Aorta (tissue), 5 donors: ENCODE results near the gene ERMP1. TPM values are rescaled to one million over a fixed set of nuclear protein-coding genes. Genes with fewer than 3 reads are reported as not detected.
A peak's percentile ranks its signal among the peaks of the same experiment; 100 is the strongest.
"Not testable (repeated sequence)": the region's sequence is repeated elsewhere in the genome, so short reads cannot be mapped to it uniquely, and the experiment has no call there.

ENCODE experiments used
- ATAC-seq: fragments of 200-7000 bp; cut with Tn5 transposase; one replicate; pipeline ENCODE4 v1.9.1; 2022; ENCODE audit warnings: moderate library complexity; ENCODE audit not compliant: low FRiP score
- DNase-seq, 2 donors: peaks; one replicate each; pipeline ENCODE4 v3.0.0-alpha.2; 2020
- H3K27ac ChIP-seq, 2 donors: one replicate each; pipeline ENCODE4 v1.5.1; 2013; ENCODE audit warnings: low read length in 2 of 2, mild to moderate bottlenecking in 2 of 2, moderate library complexity in 2 of 2, control low read depth in 1 of 2, inconsistent platforms in 1 of 2, low read depth in 1 of 2
- H3K27me3 ChIP-seq, 2 donors: one replicate each; pipeline ENCODE4 v1.6.1; 2013; ENCODE audit warnings: control low read depth in 1 of 2, low read length in 1 of 2, mild to moderate bottlenecking in 1 of 2, moderate library complexity in 1 of 2; ENCODE audit not compliant: insufficient read depth in 2 of 2, control insufficient read depth in 1 of 2
- H3K36me3 ChIP-seq, 2 donors: one replicate each; pipeline ENCODE4 v1.6.1; 2013; ENCODE audit warnings: control low read depth in 1 of 2, low read length in 1 of 2, mild to moderate bottlenecking in 1 of 2; ENCODE audit not compliant: insufficient read depth in 2 of 2, control insufficient read depth in 1 of 2
- H3K4me1 ChIP-seq, 2 donors: one replicate each; pipeline ENCODE4 v1.6.1; 2013; ENCODE audit warnings: low read length in 2 of 2, control low read depth in 1 of 2, mild to moderate bottlenecking in 1 of 2, moderate library complexity in 1 of 2; ENCODE audit not compliant: insufficient read depth in 2 of 2, control insufficient read depth in 1 of 2
- H3K4me3 ChIP-seq, 2 donors: one replicate each; pipeline ENCODE4 v1.5.1; 2013; ENCODE audit warnings: low read length in 2 of 2, control low read depth in 1 of 2, mild to moderate bottlenecking in 1 of 2
- H3K9me3 ChIP-seq: one replicate; pipeline ENCODE4 v1.6.1; 2013; ENCODE audit warnings: mild to moderate bottlenecking, low read length; ENCODE audit not compliant: control insufficient read depth
- WGBS, 2 donors: extraction: QIAGEN DNeasy Blood & Tissue Kit; methylation state at CpG; one replicate each; pipeline ENCODE4 v1.1.7; 2013; 5-methylcytosine and 5-hydroxymethylcytosine counted together
- intact Hi-C, 2 donors: fragments of 100-400 bp; cut with DNase I; formaldehyde crosslinking; loops; one replicate each; pipeline versions ENCODE4 v1.14.2 to v1.15.0; 2022
- polyA plus RNA-seq, 2 donors: library from polyadenylated mRNA; stranded (reverse); fragments of 200-250 nt; gene quantifications; one replicate each; pipeline ENCODE4 v1.2.3, GENCODE V29; 2013
- total RNA-seq, 2 donors: library from RNA; stranded (reverse); fragmentation: NEBNext Ultra II Directional; extraction: Animal tissue kit (Norgen Biotek cat#: 25700); gene quantifications; one replicate each; pipeline ENCODE4 v1.2.1, GENCODE V29; 2021
- donor health status: healthy with polysubstance abuse.
- donor health status: Bipolar disorder and iron deficiency.
- donor health status: DM: no; HTN: no; CAD: no.
- donor health status: DM: no; HTN: no; CAD: no.
- donor health status: DM: yes; HTN: yes; CAD: no.

The ERMP1 gene
- total and polyA plus RNA-seq, 4 donors, result 2.5 to 11.2 (median 5.5) TPM

GRCh38 chr9:5786370-5787127 is 46.4 kb downstream of the ERMP1 start:
- WGBS, 2 donors, result 90 to 93% methylated on average over 6 of the region's 6 CpGs
- ATAC-seq (peak; percentile 50), DNase-seq (no peak)
- intact Hi-C loops, result no loop called here
- no peaks in the 10 kb centered on the region for H3K27me3 ChIP-seq
- peaks cover 4% of the 10 kb centered on the region for H3K9me3 ChIP-seq
- no peaks in the 10 kb centered on the region for H3K4me1 ChIP-seq
- H3K4me3 ChIP-seq, result no peak overlapping the region
- H3K36me3 ChIP-seq, result peaks cover 5 to 9% of the 10 kb centered on the region in 2 donors
- no peak overlapping the region for H3K27ac ChIP-seq

- DNase-seq, result no peak
- Histone ChIP-seq H3K27me3 (no peaks in the 10 kb centered on the region), H3K27ac (no peak overlapping the region), H3K9me3 (peaks cover 4% of the 10 kb centered on the region), H3K4me3 (no peak overlapping the region), H3K36me3 (peaks cover 5 to 11% of the 10 kb centered on the region in 2 donors), H3K4me1 (no peaks in the 10 kb centered on the region)
- ATAC-seq, result no peak
- intact Hi-C loops, result no loop called here
- WGBS, 2 donors, result 46 to 70% methylated on average over 4 of the region's 4 CpGs
These were observed 48.2 kb downstream of the ERMP1 start for GRCh38 chr9:5784526-5785315.

- Histone ChIP-seq H3K36me3 (peaks cover 5 to 11% of the 10 kb centered on the region in 2 donors), H3K27ac (no peak overlapping the region), H3K27me3 (no peaks in the 10 kb centered on the region), H3K9me3 (peaks cover 4% of the 10 kb centered on the region), H3K4me3 (no peak overlapping the region), H3K4me1 (no peaks in the 10 kb centered on the region)
- intact Hi-C loops, result no loop called here
- no peak for DNase-seq
- no peak for ATAC-seq
- 65 to 90% methylated on average over 1 of the region's 1 CpG for WGBS, 2 donors
These were observed 48.9 kb downstream of the ERMP1 start for GRCh38 chr9:5783982-5784381.

- H3K4me3 ChIP-seq, intact Hi-C loops, H3K9me3 ChIP-seq, H3K4me1 ChIP-seq, DNase-seq, ATAC-seq, H3K27me3 ChIP-seq, H3K27ac ChIP-seq: not testable (repeated sequence)
- 97 to 98% methylated on average over 3 of the region's 3 CpGs for WGBS, 2 donors
- peaks cover 5 to 13% of the 10 kb centered on the region in 2 donors for H3K36me3 ChIP-seq
These were observed 49.5 kb downstream of the ERMP1 start for GRCh38 chr9:5783420-5783819.

- DNase-seq, intact Hi-C loops, H3K36me3 ChIP-seq, H3K4me3 ChIP-seq, H3K27ac ChIP-seq, H3K27me3 ChIP-seq, H3K9me3 ChIP-seq, ATAC-seq, H3K4me1 ChIP-seq: not testable (repeated sequence)
- 97% methylated on average over 4 of the region's 4 CpGs for WGBS, 2 donors
These were observed 53.2 kb downstream of the ERMP1 start for GRCh38 chr9:5779705-5780218.

- no peak overlapping the region for H3K27ac ChIP-seq
- ATAC-seq (no peak), DNase-seq (no peak)
- no peaks in the 10 kb centered on the region for H3K27me3 ChIP-seq
- WGBS, 2 donors, result 86 to 88% methylated on average over 1 of the region's 1 CpG
- intact Hi-C loops, result no loop called here
- H3K36me3 ChIP-seq, result peaks cover 1 to 7% of the 10 kb centered on the region in 2 donors
- H3K4me1 ChIP-seq, result no peaks in the 10 kb centered on the region
- peaks cover 4% of the 10 kb centered on the region for H3K9me3 ChIP-seq
- H3K4me3 ChIP-seq, result no peak overlapping the region
These were observed 54.1 kb downstream of the ERMP1 start for GRCh38 chr9:5778805-5779204.

- DNase-seq (no peak), ATAC-seq (no peak)
- 81 to 88% methylated on average over 3 of the region's 3 CpGs for WGBS, 2 donors
These were observed 59.5 kb downstream of the ERMP1 start for GRCh38 chr9:5773324-5773999.

GRCh38 chr9:5767968-5768932 is 64.7 kb downstream of the ERMP1 start:
- H3K27me3 ChIP-seq, result no peaks in the 10 kb centered on the region
- DNase-seq, result no peak
- no peak overlapping the region for H3K4me3 ChIP-seq
- intact Hi-C loops, result no loop called here
- ATAC-seq, result no peak
- no peaks in the 10 kb centered on the region for H3K9me3 ChIP-seq
- no peaks in the 10 kb centered on the region for H3K4me1 ChIP-seq
- 93% methylated on average over 5 of the region's 5 CpGs for WGBS, 2 donors
- no peak overlapping the region for H3K27ac ChIP-seq
- H3K36me3 ChIP-seq, result peaks cover 4 to 5% of the 10 kb centered on the region in 2 donors

More at GRCh38 chr9:5773324-5773999, 59.5 kb downstream of the ERMP1 start:
- no peaks in the 10 kb centered on the region for H3K4me1 ChIP-seq
- H3K27ac ChIP-seq, result no peak overlapping the region
- H3K9me3 ChIP-seq, result no peaks in the 10 kb centered on the region
- intact Hi-C loops, result no loop called here
- H3K36me3 ChIP-seq, result peaks cover 4 to 6% of the 10 kb centered on the region in 2 donors
- no peaks in the 10 kb centered on the region for H3K27me3 ChIP-seq
- no peak overlapping the region for H3K4me3 ChIP-seq
